ENCODE data around the gene STUB1.

STUB1 gene

DNA sequence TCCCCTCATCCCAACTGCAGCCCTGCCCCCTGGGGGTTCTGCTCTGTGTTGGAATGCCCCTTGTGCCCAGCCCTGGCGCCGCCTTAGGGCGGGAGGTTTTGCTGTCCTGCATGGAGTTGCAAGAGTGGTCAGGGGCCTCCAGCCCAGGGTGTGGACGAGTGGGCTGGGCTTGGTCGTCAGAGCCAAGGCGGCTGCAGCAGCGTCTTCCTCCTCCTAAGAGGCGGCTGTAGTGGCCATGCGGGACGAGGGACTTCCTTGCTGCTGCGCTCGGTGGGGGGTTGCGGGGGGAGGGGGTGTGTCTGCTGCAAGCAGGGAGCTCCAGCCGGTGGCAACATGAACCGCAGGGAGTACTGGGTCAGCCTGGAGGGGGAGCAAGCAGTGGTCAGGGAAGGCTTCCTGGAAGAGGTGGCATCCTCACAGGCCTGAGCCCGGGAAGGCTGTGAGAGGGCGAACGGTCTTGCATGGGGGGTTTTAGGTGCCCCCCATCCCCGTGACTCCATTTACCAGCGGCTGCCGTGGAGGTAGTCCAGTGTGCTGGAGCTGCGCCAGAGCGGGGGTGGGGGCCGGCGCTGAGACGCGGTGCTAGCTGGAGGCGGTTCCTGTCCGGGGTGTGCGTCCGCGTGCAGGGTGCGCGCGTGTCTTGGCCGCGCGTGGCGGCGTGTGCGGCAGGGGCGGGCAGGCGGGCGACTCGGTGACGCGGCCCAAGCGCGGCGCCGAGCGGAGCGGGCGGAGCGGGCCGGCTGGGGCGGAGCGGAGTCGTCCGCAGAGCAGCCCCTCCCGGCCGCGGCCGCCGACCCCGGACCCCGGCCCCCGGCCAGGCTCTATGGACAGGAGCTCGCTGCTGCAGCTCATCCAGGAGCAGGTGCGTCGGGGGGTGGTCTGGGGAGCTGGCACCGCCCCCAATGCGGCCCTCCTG, 5.0 kb upstream of the STUB1 start, which contains the start of gene RHBDL1:
TSS of gene RHBDL1 (plus strand) at position 704 of the 916 bp plus-strand sequence. CDS start at position 824, 120 bp downstream.
- H3K27ac ChIP-seq: peak within 1 kb of the TSS in 1 of 21 experiments; percentile 21

DNA sequence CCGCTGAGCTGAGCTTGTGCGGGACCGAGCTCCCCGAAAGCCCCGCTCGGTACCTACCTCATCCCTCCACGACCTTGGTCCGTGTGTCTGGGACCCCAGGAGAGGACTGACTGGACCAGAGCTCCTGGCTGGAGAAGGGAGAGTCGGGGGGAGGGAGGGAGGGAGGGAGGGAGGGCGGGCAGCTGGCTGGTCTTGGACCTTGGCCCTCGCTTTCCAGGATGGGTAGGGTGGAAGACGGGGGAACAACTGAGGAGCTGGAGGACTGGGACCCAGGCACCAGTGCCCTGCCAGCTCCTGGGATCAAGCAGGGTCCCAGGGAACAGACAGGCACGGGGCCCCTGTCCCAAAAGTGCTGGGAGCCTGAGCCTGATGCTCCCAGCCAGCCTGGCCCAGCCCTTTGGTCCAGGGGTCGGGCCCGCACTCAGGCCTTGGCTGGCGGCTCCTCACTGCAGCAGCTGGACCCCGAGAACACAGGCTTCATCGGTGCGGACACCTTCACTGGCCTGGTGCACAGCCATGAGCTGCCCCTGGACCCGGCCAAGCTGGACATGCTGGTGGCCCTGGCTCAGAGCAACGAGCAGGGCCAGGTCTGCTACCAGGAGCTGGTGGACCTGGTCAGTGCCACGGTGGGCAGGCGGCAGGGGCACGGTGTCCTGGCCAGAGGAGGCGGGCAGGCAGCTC, 4.2 kb upstream of the STUB1 start:
- Histone ChIP-seq H3K4me3 (peak overlapping the region in 3 of 7 experiments; percentile 15 to 32 (median 19)), H3K27ac (peak overlapping the region in 1 of 21 experiments; percentile 21)

More for the DNA sequence above, 5.0 kb upstream of the STUB1 start, which contains the start of gene RHBDL1:
- H3K4me3 ChIP-seq: peak within 1 kb of the TSS in 3 of 7 experiments; percentile 15 to 32 (median 19)

DNA sequence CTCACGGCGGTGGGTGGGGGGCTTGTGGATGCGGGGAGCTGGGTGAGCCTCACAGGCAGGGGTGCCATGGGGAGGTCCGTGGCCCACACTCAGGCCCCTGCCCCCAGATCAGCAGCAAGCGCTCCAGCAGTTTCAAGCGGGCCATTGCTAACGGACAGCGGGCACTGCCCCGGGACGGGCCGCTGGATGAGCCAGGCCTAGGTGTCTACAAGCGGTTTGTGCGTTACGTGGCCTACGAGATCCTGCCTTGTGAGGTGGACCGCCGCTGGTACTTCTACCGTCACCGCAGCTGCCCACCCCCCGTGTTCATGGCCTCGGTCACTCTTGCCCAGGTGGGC, 3.7 kb upstream of the STUB1 start:
- no peak overlapping the region for H3K4me3 ChIP-seq
- peak overlapping the region in 1 of 21 experiments; percentile 21 for H3K27ac ChIP-seq

DNA sequence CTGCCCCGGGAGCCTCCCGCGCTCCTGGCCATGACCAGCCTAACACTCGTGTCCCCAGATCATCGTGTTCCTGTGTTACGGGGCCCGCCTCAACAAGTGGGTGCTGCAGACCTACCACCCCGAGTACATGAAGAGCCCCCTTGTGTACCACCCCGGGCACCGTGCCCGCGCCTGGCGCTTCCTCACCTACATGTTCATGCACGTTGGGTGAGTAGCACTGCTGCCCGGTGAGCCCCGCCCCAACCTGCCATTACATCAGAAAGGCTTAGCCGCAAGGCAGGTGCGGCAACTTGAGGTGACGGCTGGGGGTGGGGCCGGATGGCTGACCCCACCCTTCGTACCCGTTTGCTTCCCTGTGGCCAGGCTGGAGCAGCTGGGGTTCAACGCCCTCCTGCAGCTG, 3.3 kb upstream of the STUB1 start:
- Histone ChIP-seq H3K4me3 (no peak overlapping the region), H3K27ac (peak overlapping the region in 1 of 21 experiments; percentile 21)

DNA sequence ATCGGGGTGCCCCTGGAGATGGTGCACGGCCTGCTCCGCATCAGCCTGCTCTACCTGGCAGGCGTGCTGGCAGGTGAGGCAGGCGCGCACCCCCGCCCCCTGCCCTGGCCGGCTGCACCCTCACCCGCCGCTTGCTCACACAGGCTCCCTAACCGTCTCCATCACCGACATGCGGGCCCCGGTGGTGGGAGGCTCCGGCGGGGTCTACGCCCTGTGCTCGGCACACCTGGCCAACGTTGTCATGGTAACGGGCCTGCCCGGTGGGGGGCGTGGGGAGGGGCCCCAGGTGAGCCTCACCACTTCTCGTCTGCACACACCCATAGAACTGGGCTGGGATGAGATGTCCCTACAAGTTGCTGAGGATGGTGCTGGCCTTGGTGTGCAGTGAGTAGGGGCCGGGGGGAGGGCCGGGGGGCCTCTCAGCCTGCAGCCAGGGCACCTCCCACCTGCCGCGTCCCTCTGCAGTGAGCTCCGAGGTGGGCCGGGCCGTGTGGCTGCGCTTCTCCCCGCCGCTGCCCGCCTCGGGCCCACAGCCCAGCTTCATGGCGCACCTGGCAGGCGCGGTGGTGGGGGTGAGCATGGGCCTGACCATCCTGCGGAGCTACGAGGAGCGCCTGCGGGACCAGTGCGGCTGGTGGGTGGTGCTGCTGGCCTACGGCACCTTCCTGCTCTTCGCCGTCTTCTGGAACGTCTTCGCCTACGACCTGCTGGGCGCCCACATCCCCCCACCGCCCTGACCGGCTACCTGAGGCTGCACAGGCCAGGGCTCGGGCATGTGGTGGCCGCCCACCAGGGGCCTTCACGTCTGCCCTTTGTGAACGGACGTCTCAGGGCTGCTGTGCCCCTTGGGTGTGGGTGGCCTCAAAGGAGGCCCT, 2.7 kb upstream of the STUB1 start:
- Histone ChIP-seq H3K27ac (peak overlapping the region in 2 of 21 experiments; percentile 14 to 93), H3K4me3 (peak overlapping the region in 1 of 7 experiments; percentile 4)

DNA sequence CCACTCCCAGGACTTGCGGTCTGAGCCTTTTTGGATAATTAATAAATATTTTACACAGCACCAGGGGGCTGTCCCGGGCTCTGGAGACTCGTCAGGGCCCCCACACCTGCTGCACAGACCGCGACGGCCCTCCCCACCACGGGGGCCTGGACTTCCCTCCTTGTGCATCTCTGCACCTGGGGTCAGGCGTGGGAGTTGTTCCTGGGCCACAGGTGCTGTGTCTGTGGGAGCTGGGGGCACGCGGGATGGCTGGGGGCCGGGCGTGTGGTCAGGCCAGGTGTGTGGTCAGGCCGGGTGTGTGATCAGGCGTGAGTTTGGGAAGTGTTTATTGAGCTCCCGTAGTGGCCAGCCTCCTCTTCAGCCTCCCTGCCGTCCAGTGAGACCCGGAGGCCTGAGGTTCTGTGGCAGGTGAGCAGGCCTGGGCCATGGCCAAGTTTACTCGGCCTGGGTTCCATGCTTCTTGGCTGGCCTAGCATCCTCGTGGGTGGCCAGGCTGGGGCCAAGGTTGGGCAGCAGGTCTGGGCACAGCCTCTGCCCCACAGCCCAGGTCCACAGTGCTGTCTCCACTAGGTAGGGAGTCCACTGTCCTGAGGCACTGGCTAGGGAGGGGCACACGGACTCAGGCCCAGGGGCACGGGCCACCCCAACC, 1.9 kb upstream of the STUB1 start:
- H3K27ac ChIP-seq: peak overlapping the region in 3 of 21 experiments; percentile 65 to 93 (median 73)
- peak overlapping the region in 1 of 7 experiments; percentile 4 for H3K4me3 ChIP-seq

DNA sequence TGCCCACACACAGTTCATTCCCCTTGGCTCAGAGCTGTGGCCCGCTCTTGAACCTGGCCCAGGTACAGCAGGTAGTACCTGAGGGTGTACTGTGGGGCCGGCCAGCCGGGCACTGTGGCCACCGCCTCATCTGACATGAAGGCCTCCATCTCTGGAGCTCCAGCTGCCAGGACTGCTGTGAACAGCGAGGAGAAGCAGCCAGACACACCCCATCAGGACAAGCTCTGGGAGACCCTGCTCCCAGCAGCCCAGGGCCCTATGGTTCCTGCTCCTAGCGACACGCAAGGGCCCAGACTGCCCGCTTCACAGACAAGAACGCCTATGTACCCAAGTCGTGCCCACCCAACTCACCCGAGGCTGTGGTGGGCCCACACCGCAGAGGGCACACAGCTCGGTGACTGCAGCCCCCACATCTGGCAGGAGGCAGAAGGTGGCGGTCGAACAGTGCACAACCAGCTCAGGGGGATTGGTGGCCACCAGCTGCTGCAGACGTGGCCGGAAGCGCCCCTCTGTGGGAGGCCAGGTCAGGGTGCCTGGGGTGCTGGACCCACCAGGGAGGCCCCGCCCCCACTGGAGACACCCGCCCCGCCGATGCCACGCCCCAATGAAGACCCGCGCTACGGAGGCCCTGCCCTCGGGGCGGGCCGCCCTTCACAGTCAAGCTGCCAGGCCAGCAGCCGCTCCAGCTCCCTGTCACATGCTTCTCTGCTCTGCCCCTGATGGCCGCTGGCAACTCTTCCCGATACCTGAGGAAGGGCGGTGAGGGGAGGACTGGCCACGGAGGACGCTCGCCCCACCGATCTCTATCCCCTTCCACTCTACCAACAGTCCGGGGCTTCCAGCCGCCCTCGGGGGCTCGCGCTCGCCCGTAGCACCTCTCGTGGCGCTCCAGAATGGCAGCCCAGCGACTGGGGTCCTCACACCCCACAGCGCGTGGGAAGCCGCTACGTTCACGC, 1.1 kb upstream of the STUB1 start:
- Histone ChIP-seq H3K27ac (peak overlapping the region in 18 of 21 experiments; percentile 13 to 94 (median 68)), H3K4me3 (peak overlapping the region; percentile 38 to 91 (median 79))

DNA sequence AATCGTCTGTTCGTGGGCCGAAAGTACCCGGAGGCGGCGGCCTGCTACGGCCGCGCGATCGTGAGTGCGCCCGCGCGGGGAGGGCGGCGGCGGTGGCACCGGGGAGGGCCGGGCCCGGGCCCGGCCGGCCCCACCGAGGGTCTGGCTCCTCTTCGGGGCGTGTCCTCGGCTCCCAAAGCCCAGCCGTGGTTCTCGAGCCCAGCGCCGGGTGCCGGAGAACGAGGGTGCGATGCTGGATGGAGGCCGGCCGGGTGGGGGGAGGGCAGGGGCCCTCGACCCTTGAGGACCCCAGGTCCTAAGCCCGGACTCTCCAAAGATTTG, 375 bp downstream of the STUB1 start:
- H3K4me3 ChIP-seq: peak overlapping the region; percentile 61 to 91 (median 79)
- peak overlapping the region; percentile 59 to 94 (median 87) for H3K27ac ChIP-seq

DNA sequence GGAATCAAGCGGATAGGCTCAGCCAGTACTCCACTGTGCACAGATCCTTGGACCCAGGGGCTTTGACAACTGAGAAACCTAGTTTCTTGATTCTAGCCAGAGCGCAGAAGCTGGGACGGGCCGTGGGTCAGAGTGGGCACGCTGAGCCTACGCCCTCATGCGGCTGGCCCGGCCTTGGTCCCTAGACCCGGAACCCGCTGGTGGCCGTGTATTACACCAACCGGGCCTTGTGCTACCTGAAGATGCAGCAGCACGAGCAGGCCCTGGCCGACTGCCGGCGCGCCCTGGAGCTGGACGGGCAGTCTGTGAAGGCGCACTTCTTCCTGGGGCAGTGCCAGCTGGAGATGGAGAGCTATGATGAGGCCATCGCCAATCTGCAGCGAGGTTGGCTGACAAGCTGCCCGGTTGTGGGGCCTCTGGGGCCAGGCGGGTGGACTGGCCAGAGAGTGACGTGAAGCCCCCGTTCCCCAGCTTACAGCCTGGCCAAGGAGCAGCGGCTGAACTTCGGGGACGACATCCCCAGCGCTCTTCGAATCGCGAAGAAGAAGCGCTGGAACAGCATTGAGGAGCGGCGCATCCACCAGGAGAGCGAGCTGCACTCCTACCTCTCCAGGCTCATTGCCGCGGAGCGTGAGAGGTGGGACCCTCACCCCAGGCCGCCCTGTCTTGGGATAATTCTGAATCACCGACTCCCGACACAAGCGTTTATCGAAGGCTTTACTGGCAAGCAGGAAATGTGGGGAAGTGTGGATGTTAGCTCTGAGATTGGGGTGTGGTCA, 946 bp downstream of the STUB1 start:
- Histone ChIP-seq H3K27ac (peak overlapping the region; percentile 59 to 94 (median 87)), H3K4me3 (peak overlapping the region; percentile 61 to 91 (median 79))

DNA sequence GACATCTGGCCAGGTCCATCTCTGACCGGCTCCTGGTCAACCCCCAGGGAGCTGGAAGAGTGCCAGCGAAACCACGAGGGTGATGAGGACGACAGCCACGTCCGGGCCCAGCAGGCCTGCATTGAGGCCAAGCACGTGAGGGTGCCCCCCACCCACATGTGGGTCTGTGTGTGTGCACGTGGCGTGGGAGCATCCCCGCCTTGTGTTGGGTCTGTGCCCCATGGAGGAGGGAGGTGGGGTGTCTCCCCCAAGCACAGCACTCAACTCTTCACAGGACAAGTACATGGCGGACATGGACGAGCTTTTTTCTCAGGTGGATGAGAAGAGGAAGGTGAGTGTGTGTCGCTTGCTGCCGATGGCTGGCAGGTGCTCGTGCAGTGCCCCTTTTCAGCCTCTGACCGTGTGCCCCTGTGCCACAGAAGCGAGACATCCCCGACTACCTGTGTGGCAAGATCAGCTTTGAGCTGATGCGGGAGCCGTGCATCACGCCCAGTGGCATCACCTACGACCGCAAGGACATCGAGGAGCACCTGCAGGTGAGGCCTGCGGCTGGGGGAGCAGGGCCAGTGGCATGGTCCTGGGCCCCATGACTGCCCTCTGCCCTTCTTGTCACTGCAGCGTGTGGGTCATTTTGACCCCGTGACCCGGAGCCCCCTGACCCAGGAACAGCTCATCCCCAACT, 1.7 kb downstream of the STUB1 start:
- Histone ChIP-seq H3K27ac (peak overlapping the region in 1 of 21 experiments; percentile 85), H3K4me3 (peak overlapping the region in 2 of 7 experiments; percentile 88 to 91)

DNA sequence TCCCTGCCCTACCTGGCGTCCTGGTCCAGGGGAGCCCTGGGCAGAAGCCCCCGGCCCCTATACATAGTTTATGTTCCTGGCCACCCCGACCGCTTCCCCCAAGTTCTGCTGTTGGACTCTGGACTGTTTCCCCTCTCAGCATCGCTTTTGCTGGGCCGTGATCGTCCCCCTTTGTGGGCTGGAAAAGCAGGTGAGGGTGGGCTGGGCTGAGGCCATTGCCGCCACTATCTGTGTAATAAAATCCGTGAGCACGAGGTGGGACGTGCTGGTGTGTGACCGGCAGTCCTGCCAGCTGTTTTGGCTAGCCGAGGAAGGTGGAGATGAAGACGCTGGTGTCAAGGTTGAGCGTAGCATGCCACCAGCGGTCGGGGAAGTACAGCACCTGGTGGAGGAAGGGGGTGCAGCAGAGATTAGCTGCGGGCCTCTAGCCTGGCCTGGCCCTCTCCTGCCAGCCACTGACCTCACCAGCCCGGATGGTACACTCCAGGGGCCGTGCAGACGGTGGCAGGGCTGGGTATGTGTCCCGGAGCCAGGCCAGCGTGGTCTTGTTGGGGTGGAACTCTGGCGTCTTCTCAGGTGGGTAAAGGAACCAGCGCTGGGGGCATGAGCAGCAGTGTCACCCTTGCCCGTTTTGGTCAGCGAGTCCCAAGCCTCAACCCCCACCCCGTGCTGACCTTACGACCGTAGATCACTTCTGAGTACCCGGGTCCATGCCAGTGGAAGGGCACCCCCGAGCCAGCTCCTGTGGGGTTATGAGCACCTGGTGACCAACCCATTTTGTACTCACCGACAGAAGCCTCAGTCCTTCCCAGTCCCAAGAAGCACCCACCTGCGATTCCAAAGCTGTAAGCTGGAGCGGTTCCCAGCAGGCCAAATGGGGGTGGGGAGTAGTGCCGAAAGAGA, 2.5 kb downstream of the STUB1 start:
- Histone ChIP-seq H3K27ac (peak overlapping the region in 3 of 21 experiments; percentile 86 to 87 (median 86)), H3K4me3 (peak overlapping the region in 5 of 7 experiments; percentile 45 to 88 (median 65))

DNA sequence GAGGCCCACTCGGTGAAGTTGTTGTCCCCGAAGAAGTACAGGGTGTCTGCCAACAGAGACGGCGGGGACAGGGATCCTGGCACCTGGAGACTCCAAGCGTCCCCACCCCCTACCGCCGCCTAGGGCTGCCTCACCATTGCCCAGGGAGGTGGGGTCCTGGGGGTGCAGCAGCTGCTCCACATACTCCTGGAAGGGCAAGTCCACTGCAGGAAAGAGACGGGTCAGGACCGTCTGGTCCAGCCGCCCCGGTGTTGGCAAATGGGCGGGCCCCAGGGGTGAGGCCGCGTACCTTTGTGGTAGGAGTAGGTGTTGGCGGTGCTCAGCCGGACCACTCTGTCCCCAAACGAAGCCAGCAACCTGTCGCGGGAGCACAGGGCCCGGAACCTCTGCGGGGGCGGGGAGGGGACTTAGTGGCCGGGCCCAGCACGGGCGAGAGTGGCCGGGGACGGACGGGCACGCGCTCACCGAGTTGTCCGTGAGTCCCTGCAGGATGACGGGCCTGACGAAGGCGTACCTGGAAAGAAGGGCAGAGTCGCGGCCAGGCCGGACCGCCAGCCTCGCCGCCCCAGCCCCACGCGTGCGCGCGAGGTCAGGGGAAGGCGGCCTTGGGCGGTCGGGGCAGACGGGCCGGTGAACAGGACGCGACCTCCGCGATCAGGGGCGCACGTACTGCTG, 3.3 kb downstream of the STUB1 start:
- Histone ChIP-seq H3K27ac (peak overlapping the region; percentile 47 to 91 (median 83)), H3K4me3 (peak overlapping the region; percentile 45 to 69 (median 64))

DNA sequence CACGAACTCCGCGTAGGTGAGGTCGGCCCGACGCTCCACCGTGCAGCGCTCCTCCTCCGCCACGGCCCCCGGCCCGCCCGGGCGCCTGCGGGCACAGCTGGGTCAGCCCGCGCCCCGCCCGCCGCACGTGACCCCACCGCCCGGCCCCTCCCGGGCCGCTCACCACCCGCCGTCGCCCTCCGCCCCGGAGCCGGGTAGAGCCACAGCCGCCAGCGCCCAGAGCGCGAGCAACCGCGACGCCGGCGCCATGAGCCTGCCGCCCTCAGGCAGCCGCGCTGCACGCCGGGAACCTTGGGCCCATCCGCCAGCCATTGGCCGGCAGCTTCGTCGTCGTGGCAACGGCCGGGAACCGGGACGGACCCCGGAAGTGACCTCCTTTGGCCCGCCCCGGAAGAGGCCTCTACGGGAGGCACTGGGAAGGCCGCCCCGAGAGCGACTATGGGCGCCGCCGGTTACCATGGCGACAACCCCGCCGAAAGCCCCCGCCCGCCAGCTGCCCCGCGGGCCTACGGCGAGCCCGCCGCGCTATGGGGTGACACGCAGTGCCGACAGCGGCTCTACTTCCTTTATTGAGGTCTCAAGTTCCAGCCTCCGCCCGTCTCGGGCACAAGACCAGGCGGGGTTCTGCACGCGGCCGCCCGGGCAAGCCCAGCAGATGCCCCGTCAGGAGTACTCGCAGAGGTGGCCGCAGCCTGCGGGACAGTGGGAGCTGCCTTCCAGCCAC, 4.0 kb downstream of the STUB1 start, which contains the start of gene JMJD8:
TSS of gene JMJD8 (minus strand) at position 264 of the 724 bp plus-strand sequence. CDS start at position 249, 15 bp downstream.
- Histone ChIP-seq H3K4me3 (peak within 1 kb of the TSS; percentile 45 to 69 (median 64)), H3K27ac (peak within 1 kb of the TSS; percentile 47 to 91 (median 83))
